Activated CD8-positive, alpha-beta memory T cell treated with anti-CD3 and anti-CD28 coated beads for 36 hours (primary cell): ENCODE measurements around the gene GRAP. TPM values are rescaled to one million over a fixed set of nuclear protein-coding genes. Genes with fewer than 3 reads are reported as not detected.

Source experiments
- CTCF ChIA-PET: fragments of 350-600 bp; sonication (Branson Sonifier 250); formaldehyde crosslinking; loops from one replicate; lab custom pipeline; 2021; ENCODE audit warnings: antibody characterized with exemption; lab: Charles Lee
- POLR2A ChIA-PET: fragments of 350-600 bp; sonication (Branson Sonifier 250); formaldehyde crosslinking; loops from one replicate; lab custom pipeline; 2021; ENCODE audit warnings: antibody characterized with exemption; lab: Charles Lee
- total RNA-seq, 2 experiments: library from RNA; stranded (reverse); gene quantifications; one replicate each; pipeline ENCODE4 v1.2.3, GENCODE V29; 2021

Gene GRAP
- total RNA-seq, 2 experiments from 2014 or later = 6.4 to 8.2 TPM

DNA sequence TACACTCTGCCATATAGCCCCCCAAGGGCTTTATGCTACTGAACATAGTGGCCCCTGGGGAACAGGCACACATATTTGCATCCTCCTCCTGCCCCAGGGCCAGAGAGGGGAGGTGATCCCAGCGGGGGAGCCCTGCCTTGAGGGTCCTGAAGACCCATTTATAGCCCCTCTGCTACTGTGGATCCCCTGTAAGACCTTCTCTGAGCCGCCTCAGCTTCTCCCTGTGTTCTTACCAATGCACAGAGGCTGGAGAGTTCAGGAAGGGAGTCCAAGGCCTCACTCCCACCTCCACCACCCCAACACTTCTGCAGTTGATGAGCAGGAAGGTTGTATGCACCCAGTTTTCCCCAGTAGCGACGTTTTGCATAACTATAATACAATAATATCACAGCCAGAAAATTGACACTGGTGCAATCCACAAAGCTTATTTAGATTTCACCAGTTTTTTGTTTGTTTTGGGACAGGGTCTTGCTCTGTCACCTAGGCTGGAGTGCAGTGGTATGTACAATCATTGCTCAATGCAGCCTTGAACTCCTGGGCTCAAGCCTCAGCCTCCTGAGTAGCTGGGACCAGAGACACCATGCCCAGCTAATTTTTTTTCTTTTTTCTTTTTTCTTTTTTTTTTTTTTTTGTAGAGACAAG lies 40.8 kb downstream of the GRAP start:
- ChIA-PET POLR2A (interaction anchor here (0.8 kb wide), 1 partner anchor 13 kb away, joined by 5 read pairs; no protein-coding TSS in a partner anchor), CTCF (no interaction called here)

DNA sequence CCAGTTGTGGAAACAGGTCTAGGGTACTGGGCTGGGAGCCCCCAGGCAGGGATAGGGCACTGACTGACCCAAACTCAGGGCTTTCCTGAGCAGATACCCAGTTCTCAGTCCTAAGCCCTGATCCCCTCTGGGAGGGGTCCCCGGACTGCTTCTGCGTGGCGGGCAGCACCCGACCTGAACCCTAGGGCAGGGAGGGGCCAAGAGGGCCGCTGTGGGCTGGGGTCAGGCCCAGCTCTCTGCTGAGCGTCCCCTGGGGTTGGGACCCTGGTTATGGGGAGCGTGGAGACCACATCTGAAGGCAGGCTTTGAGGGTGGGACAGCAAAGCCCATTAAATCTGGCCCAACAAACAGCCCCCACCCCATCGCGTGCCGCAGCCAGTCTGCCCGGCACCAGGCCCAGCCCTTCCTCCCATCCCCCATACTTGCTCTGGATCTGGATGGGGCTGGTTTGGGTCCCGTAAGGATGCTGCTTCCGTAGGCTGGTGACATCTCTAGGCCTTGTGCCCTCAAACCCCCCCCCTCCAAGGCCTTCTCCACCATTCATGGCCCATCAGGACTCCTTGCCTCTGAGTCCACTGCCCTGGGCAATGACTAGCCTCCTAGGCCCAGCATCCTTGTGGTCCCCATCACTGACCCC lies 41.5 kb downstream of the GRAP start:
- CTCF ChIA-PET = interaction anchor here (4.2 kb wide), 1 partner anchor 45 kb away, joined by 14 read pairs; no protein-coding TSS in a partner anchor

DNA sequence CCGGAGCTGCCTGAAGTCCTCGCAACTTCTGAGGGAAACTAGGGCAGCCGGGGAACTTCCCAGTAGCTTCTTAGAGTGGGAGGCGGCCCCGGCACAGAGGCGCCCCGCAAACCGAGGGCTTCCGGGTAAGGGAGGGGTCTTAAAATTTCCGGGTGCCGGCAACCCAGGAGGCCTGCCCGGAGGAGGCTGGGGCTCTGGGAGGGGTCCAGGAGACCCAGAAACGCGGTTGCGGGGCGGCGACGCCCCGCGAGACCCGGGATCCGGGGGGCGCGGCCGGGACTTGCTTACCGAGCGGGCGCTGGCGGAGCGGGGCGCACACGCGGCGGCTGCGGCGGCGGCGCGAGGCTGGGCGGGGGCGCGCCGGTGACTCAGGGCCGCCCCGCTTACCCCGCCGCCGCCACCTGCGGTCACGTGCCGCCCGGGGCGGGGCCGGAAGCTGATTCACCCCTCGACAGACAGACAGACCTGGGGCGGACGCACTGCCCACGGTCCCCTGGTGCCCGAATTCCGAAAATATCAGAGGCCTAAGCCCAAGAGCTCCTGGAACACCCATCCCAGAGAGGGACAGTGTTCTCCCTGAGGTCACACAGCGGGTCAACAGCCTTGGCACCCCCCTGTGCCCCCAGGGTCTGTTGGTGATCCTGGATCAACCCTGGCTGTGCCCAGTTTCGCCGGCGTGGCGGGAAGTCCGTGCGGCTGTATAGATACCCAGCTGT lies 42.2 kb downstream of the GRAP start, which contains the start of gene FAM83G:
Gene FAM83G (minus strand): TSS at position 344 of the 716 bp plus-strand sequence. CDS start 723 bp downstream, outside the sequence.
- POLR2A ChIA-PET = interaction anchor here (0.6 to 1.4 kb wide), 3 partner anchors 17 to 237 kb away, joined by 3 read pairs; no protein-coding TSS in a partner anchor
- CTCF ChIA-PET = interaction anchor here (0.7 to 4.2 kb wide), 2 partner anchors 44 to 683 kb away, joined by 3 to 14 read pairs; no protein-coding TSS in a partner anchor

More for the DNA sequence above, 41.5 kb downstream of the GRAP start:
- POLR2A ChIA-PET = interaction anchor here (0.6 to 1.4 kb wide), 3 partner anchors 13 to 44 kb away, joined by 3 to 5 read pairs (median 3); no protein-coding TSS in a partner anchor

GRCh38 chr17:19003543-19004420 lies 43.0 kb downstream of the GRAP start:
- CTCF ChIA-PET = interaction anchor here (0.7 to 4.2 kb wide), 2 partner anchors 43 to 682 kb away, joined by 3 to 14 read pairs; no protein-coding TSS in a partner anchor
- POLR2A ChIA-PET = interaction anchor here (0.6 to 1.4 kb wide), 2 partner anchors 42 to 238 kb away, joined by 3 read pairs; no protein-coding TSS in a partner anchor

GRCh38 chr17:19002805-19003542 lies 43.8 kb downstream of the GRAP start:
- CTCF ChIA-PET = interaction anchor here (4.2 kb wide), 1 partner anchor 43 kb away, joined by 14 read pairs; no protein-coding TSS in a partner anchor
- POLR2A ChIA-PET = no interaction called here

DNA sequence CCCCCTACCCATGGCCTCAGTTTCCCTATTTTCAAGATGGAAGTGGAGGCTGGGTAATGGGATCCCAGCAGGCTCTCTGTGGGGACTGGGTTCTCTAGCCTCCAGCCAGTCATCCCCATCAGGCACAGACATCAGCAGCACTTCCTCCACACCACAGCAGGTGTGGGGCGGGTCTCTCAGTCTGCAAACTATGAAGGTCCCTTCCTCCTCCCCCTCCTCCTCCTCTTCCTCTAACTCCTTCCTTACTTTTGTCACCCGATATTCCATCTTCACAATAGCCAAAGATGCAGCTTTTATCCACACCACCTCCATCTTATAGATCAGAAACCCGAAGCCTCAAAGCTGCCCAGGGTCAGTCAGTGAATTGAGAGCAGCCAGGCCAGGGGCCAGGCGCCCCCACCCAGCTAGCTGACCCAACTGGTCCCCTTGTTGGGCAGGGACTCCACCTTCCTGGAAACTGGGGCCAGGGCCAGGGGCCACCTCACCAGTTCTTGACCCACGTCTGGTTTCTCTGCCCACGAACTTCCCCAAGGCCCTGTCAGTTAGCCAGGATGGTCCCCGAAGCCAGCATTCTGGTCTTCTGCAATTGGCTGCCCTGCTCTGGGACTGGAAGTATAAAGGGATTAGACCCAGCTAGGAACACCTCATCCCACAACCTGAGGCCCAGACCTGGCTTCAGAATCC lies 44.7 kb downstream of the GRAP start:
- POLR2A ChIA-PET = no interaction called here

DNA sequence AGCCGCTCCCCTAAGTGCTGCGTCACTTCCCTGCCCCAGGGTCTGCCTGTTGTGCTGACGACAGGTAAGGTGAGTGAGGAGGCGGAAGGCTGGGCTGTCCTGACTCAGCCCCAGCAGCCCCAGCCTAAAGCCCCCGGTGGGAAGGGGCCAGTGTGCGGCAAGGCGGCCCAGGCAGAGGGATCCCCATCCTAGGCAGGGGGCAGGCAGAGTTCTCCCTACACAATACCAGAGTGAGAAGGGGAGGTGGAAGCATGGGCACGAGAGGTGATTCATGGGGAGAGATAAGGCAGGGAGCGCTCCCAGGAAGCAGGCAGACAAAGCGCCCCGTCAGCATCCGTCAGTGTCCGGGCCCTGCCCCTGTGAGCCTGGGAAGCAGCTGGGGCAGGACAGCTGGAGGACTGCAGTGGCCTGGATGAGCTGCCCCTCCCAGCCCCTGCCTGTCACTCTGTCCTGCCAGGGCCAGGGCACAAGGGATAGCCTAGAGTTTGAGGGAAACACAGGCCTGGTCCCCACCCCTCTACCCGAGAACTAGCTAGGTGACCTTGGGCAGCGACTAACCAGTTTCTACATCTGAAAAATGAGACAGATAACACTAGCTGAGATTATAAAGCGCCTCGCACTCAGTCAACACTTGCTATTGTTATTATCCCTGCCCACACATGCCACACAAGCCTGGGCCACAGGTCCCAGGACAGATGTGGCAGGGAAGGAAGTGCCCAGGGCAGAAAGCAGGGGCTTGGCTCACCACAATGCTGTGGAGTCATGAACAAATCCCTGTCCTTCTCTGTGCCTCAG lies 46.0 kb downstream of the GRAP start:
- ChIA-PET POLR2A (no interaction called here), CTCF (interaction anchor here (4.2 kb wide), 1 partner anchor 40 kb away, joined by 14 read pairs; no protein-coding TSS in a partner anchor)

More for the DNA sequence above, 44.7 kb downstream of the GRAP start:
- CTCF ChIA-PET = interaction anchor here (0.5 to 4.2 kb wide), 2 partner anchors 42 to 930 kb away, joined by 3 to 14 read pairs; no protein-coding TSS in a partner anchor

- ChIA-PET POLR2A (no interaction called here), CTCF (interaction anchor here (0.9 kb wide), 1 partner anchor 15 kb away, joined by 3 read pairs; no protein-coding TSS in a partner anchor)
These were observed 46.8 kb downstream of the GRAP start for GRCh38 chr17:18999911-19000310.

- POLR2A ChIA-PET = no interaction called here
- CTCF ChIA-PET = interaction anchor here (0.9 kb wide), 1 partner anchor 14 kb away, joined by 3 read pairs; no protein-coding TSS in a partner anchor
These were observed 47.4 kb downstream of the GRAP start for GRCh38 chr17:18999394-18999793.

- ChIA-PET POLR2A (no interaction called here), CTCF (interaction anchor here (2.1 kb wide), 1 partner anchor 37 kb away, joined by 7 read pairs; no protein-coding TSS in a partner anchor)
These were observed 49.0 kb downstream of the GRAP start for GRCh38 chr17:18997650-18998196.

- ChIA-PET CTCF (no interaction called here), POLR2A (no interaction called here)
These were observed 50.3 kb downstream of the GRAP start for GRCh38 chr17:18996458-18996857.

DNA sequence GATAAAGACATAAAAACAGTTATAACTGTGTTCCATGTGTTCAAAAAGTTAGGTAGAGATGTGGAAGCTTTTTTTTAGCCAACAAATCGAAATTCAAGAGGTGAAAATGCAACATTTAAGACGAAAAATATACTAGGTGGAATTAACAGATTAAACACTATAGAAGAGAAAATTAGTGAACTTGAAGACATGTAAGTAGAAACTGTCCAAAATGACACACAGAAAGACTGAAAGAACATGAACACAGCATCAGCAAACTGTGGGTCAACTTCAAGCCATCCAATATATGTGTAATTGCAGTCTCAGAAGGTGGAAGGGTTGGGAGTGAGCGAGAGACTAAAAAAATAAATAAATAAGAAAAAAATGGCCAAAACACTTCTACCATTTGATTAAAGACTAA lies 51.5 kb downstream of the GRAP start:
- ChIA-PET CTCF (no interaction called here), POLR2A (no interaction called here)

DNA sequence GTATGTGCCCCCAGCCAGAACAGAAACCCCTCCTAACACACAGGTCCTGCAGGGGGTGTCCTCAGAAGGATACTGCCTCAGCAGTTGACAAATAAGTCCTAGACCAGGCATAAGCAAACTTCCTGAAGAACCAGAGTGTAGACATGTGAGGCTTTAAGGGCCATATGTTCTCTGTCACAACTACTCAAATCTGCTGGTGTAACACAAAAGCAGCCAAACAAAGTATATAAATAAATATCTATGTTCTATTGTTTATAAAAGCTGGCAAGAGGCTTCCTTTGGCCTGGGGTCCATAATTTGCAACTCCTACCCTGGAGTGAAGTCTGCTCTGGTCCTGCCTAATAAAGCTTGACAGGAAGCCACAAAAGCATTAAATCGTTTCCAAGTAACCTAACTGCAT lies 52.1 kb downstream of the GRAP start:
- ChIA-PET POLR2A (no interaction called here), CTCF (no interaction called here)

GRCh38 chr17:18993905-18994526 lies 52.7 kb downstream of the GRAP start:
- CTCF ChIA-PET = no interaction called here
- POLR2A ChIA-PET = no interaction called here

DNA sequence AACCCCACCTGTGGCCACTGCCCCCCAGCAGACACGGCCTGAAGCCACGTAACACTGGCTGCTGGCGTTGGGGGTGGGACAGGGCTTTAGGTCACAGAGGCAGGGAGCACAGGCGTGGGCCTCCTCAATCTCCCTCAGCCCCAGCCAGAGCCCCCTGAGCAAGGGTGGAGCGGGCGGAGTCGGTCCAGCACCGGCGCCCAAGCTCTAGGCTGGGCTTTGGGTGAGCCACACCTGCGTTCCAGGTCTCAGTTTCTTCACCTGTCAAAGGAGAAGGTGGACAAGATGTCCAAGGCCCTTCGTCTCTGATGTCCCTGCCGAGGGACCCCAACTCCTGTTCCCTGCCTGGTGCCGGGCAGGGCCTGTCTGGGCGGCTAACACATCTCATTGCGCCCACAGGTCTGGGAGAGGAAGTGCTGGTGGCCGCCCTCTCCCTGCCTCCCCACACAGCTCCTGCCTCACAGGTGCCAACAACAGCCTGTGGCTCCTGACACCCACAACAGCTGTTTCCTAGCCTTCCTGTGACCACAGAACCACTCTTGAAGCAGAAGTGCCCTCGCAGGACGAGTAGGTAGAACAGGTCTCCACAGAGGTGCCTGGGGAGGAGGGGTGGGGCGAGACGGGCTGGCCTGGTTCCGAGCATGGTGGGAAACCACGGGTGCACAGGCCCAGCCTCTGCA lies 54.2 kb downstream of the GRAP start:
- ChIA-PET POLR2A (no interaction called here), CTCF (no interaction called here)
